K562 (cell line): Measurements from ENCODE around the gene PTGIS. TPM values are rescaled to one million over a fixed set of nuclear protein-coding genes. Genes with fewer than 3 reads are reported as not detected.

Source experiments
- ATAC-seq: fragments of 200-7000 bp; cut with Tn5 transposase; 3 replicates; pipeline ENCODE4 v1.9.1; 2020; ENCODE audit warnings: moderate library complexity
- BruUV-seq: library from RNA; stranded (reverse); fragments of 400-500 nt; replicated peaks from 2 replicates; lab custom pipeline; 2021; lab: Mats Ljungman, UMichigan
- CTCF ChIA-PET: fragments of 300-600 bp; formaldehyde crosslinking; extraction: SDS; loops from one replicate; lab custom pipeline; 2021; ENCODE audit warnings: low intra/inter-chr PET ratio; lab: Yijun Ruan, JAX
- POLR2A ChIA-PET: fragments of 300-600, 350-650 bp; sonication (Branson Sonifier 250); formaldehyde crosslinking; extraction: SDS; loops from one replicate; lab custom pipeline; 2021; ENCODE audit warnings: antibody characterized with exemption, inconsistent platforms; lab: Yijun Ruan, JAX
- DNase-seq, 4 experiments: peaks; one replicate each; pipeline versions ENCODE4 v3.0.0 to v3.0.0-alpha.2; 2011 to 2018; ENCODE audit warnings: low spot score in 3 of 4, mixed read lengths in 3 of 4; ENCODE audit errors: extremely low read depth in 1 of 4
- FAIRE-seq: peaks from 2 replicates; lab custom pipeline; 2011; peaks lifted over from hg19 to GRCh38; lab: Jason Lieb, UNC
- H2AFZ ChIP-seq: 2 replicates; pipeline ENCODE4 v1.6.0; 2011; ENCODE audit warnings: low read depth, low read length, control low read depth, inconsistent platforms
- H3K27ac ChIP-seq: fragments of 200-600 bp; 3 replicates; pipeline ENCODE4 v1.8.0; 2011; ENCODE audit warnings: low read depth, mild to moderate bottlenecking, control low read depth, inconsistent platforms, low read length, moderate library complexity, mixed read lengths; ENCODE audit errors: extremely low read depth
- H3K27me3 ChIP-seq, 2 experiments: fragments of 300-600 bp in 1 of 2; 2 replicates in 1 of 2; 3 replicates in 1 of 2; pipeline versions ENCODE4 v1.6.0 to v1.8.0; 2011; ENCODE audit warnings: inconsistent platforms in 2 of 2, low read length in 2 of 2, mild to moderate bottlenecking in 1 of 2, mixed read lengths in 1 of 2, moderate library complexity in 1 of 2; ENCODE audit not compliant: control insufficient read depth in 2 of 2, insufficient read depth in 2 of 2
- H3K36me3 ChIP-seq: fragments of 300-600 bp; 3 replicates; pipeline ENCODE4 v1.8.0; 2011; ENCODE audit warnings: mild to moderate bottlenecking, low read length, inconsistent platforms; ENCODE audit not compliant: control insufficient read depth, insufficient read depth
- H3K4me1 ChIP-seq, 2 experiments: fragments of 200-600 bp in 1 of 2; replicated peaks in 1 of 2; 2 replicates in 1 of 2; 3 replicates in 1 of 2; pipeline versions ENCODE4 v1.5.1 to v1.8.0; 2011; ENCODE audit warnings: inconsistent platforms in 2 of 2, low read length in 2 of 2, mild to moderate bottlenecking in 1 of 2, mixed read lengths in 1 of 2, moderate library complexity in 1 of 2; ENCODE audit not compliant: control insufficient read depth in 2 of 2, insufficient read depth in 2 of 2
- H3K4me2 ChIP-seq: 2 replicates; pipeline ENCODE4 v1.6.1; 2011; ENCODE audit warnings: low read length, control low read depth, inconsistent platforms, mixed read lengths; ENCODE audit not compliant: insufficient read depth
- H3K4me3 ChIP-seq: fragments of 200-600 bp; sonication (generic), shearing (Covaris generic); 2 replicates; pipeline ENCODE4 v1.5.1; 2016; ENCODE audit warnings: control low read depth, inconsistent platforms
- H3K79me2 ChIP-seq: fragments of 200-600 bp; 3 replicates; pipeline ENCODE4 v1.8.0; 2011; ENCODE audit warnings: low read length, inconsistent platforms; ENCODE audit not compliant: control insufficient read depth, insufficient read depth
- H3K9ac ChIP-seq, 2 experiments: 2 replicates each; pipeline versions ENCODE4 v1.6.0 to v1.6.1; 2011; ENCODE audit warnings: low read depth in 2 of 2, low read length in 2 of 2, control low read depth in 1 of 2, inconsistent platforms in 1 of 2, mild to moderate bottlenecking in 1 of 2, mixed read lengths in 1 of 2; ENCODE audit not compliant: insufficient read depth in 1 of 2
- H3K9me1 ChIP-seq: one replicate; pipeline ENCODE4 v1.6.0; 2011; ENCODE audit warnings: inconsistent platforms, mild to moderate bottlenecking, low read length, moderate library complexity; ENCODE audit not compliant: control insufficient read depth, insufficient read depth
- H3K9me3 ChIP-seq: replicated peaks from 2 replicates; pipeline ENCODE4 v1.5.1; 2011; ENCODE audit warnings: low read depth, low read length, inconsistent platforms; ENCODE audit not compliant: control insufficient read depth, insufficient read depth
- H4K20me1 ChIP-seq: replicated peaks from 2 replicates; pipeline ENCODE4 v1.6.1; 2011; ENCODE audit warnings: low read length, inconsistent platforms, mixed read lengths; ENCODE audit not compliant: control insufficient read depth, insufficient read depth
- ADNP ChIP-seq: fragments of 200-800 bp; sonication (Bioruptor generic); IDR thresholded peaks from 2 replicates; pipeline ENCODE4 v1.6.1; 2016; ENCODE audit warnings: missing genetic modification characterization, missing compliant biosample characterization
- AFF4 ChIP-seq: sonication (generic); formaldehyde crosslinking; IDR thresholded peaks from 2 replicates; pipeline ENCODE4 v1.8.0; 2023; ENCODE audit warnings: mild to moderate bottlenecking, missing genetic modification reagents
- CEBPG ChIP-seq, 3 experiments: fragments of 200-800 bp in 1 of 3; sonication (Bioruptor generic) in 1 of 3; sonication (generic) in 1 of 3; formaldehyde crosslinking in 1 of 3; IDR thresholded peaks in 2 of 3; conservative IDR thresholded peaks in 1 of 3; 2 replicates each; pipeline versions ENCODE4 v1.6.1 to v1.8.0; 2016 to 2022; ENCODE audit warnings: missing compliant biosample characterization in 2 of 3, missing genetic modification characterization in 2 of 3, mild to moderate bottlenecking in 1 of 3, missing genetic modification reagents in 1 of 3
- CHCHD3 ChIP-seq: fragments of 250-450 bp; sonication (Bioruptor Pico); IDR thresholded peaks from 2 replicates; pipeline ENCODE4 v2.1.2; 2022; ENCODE audit warnings: mild to moderate bottlenecking
- FOXJ3 ChIP-seq: sonication (generic); formaldehyde crosslinking; IDR thresholded peaks from 2 replicates; pipeline ENCODE4 v1.4.0; 2020; ENCODE audit warnings: mild to moderate bottlenecking, missing genetic modification reagents
- HMG20A ChIP-seq: fragments of 450-650 bp; formaldehyde crosslinking; conservative IDR thresholded peaks from 2 replicates; pipeline ENCODE4 v1.4.0; 2020; ENCODE audit warnings: mild to moderate bottlenecking, mixed read lengths
- NFXL1 ChIP-seq: fragments of 450-650 bp; formaldehyde crosslinking; IDR thresholded peaks from 2 replicates; pipeline ENCODE4 v1.4.0; 2021; ENCODE audit warnings: mild to moderate bottlenecking
- ZNF311 ChIP-seq: fragments of 250-450 bp; sonication (Bioruptor Pico); IDR thresholded peaks from 2 replicates; pipeline ENCODE4 v1.4.0; 2020; ENCODE audit warnings: mild to moderate bottlenecking, moderate library complexity
- ZNF785 ChIP-seq: fragments of 250-450 bp; sonication (Bioruptor Pico); IDR thresholded peaks from 2 replicates; pipeline ENCODE4 v1.4.0; 2020; ENCODE audit warnings: mild to moderate bottlenecking
- WGBS: fragments of 100-300 bp; shearing (Covaris generic); methylation state at CpG from one replicate; pipeline ENCODE4 v1.1.6; 2016; ENCODE audit warnings: low coverage, mixed read lengths; ENCODE audit not compliant: insufficient coverage; ENCODE audit errors: missing lambda C conversion rate; 5-methylcytosine and 5-hydroxymethylcytosine counted together
- in situ Hi-C: fragments of 300-500 bp; cut with MboI; formaldehyde crosslinking; loops from 4 replicates; pipeline ENCODE4 v1.15.0; 2018; ENCODE audit warnings: inconsistent platforms, mixed read lengths
- intact Hi-C: fragments of 100-400 bp; cut with micrococcal nuclease; formaldehyde crosslinking; loops from 2 replicates; pipeline ENCODE4 v1.14.2; 2022
- polyA plus RNA-seq, 8 experiments: library from polyadenylated mRNA; depleted of rRNA in 4 of 8; stranded (reverse) in 5 of 8; unstranded in 3 of 8; fragments of >200 nt; fragmentation: Nextera tagmentation in 2 of 8; fragmentation: Illumina TruSeq in 1 of 8; extraction: Ambion mirVana in 2 of 8; extraction: Trizol in 1 of 8; gene quantifications; 2 replicates each; pipeline versions ENCODE4 v1.2.1 to v1.2.3, GENCODE V29; 2011 to 2014; ENCODE audit warnings: inconsistent platforms in 1 of 8, missing spikeins in 1 of 8
- total RNA-seq, 7 experiments: library from RNA; depleted of rRNA in 6 of 7; stranded (reverse); fragments of >200 nt in 6 of 7; fragmentation: Illumina TruSeq in 2 of 7; extraction: Trizol in 2 of 7; gene quantifications; 2 replicates each; pipeline versions ENCODE4 v1.2.1 to v1.2.3, GENCODE V29; 2011 to 2021; ENCODE audit warnings: low replicate concordance in 1 of 7
- TF ChIP-seq, protein P1 (sequence below): fragments of 200-800 bp; sonication (Bioruptor generic); IDR thresholded peaks from 2 replicates; pipeline ENCODE4 v1.6.1; 2017; ENCODE audit warnings: missing genetic modification characterization, missing compliant biosample characterization

Gene PTGIS
- total and polyA plus RNA-seq, 9 of the 15 experiments (the other 6 are each of a cell fraction or from before 2014, with no cell fraction given): not detected

GRCh38 chr20:49468412-49468811 is 99.5 kb downstream of the PTGIS start:
- no TSS peak for BruUV-seq
- no peaks in the 10 kb centered on the region for H3K9me1 ChIP-seq
- intact Hi-C loops: no loop called here
- ATAC-seq: no peak
- 0 out of 2 replicates have a peak, but pooled peaks cover 3% of the 10 kb centered on the region for H4K20me1 ChIP-seq
- TF ChIP-seq FOXJ3 (CRISPR knock-in tag): no peak
- no peak for TF ChIP-seq CEBPG (CRISPR knock-in tag; IDR thresholded peaks at IDR 0.05)
- TF ChIP-seq CEBPG (tag; conservative IDR thresholded peaks at IDR 0.05 in 1 of 2, IDR thresholded peaks at IDR 0.05 in 1 of 2): no peak
- no peak for TF ChIP-seq ZNF785 (CRISPR knock-in tag)
- no peak for TF ChIP-seq CHCHD3 (CRISPR knock-in tag)
- TF ChIP-seq AFF4 (CRISPR knock-in tag): no peak
- TF ChIP-seq ADNP (tag): no peak
- TF ChIP-seq, protein P1, sequence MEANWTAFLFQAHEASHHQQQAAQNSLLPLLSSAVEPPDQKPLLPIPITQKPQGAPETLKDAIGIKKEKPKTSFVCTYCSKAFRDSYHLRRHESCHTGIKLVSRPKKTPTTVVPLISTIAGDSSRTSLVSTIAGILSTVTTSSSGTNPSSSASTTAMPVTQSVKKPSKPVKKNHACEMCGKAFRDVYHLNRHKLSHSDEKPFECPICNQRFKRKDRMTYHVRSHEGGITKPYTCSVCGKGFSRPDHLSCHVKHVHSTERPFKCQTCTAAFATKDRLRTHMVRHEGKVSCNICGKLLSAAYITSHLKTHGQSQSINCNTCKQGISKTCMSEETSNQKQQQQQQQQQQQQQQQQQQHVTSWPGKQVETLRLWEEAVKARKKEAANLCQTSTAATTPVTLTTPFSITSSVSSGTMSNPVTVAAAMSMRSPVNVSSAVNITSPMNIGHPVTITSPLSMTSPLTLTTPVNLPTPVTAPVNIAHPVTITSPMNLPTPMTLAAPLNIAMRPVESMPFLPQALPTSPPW: no peak
- TF ChIP-seq NFXL1 (CRISPR knock-in tag): no peak
- TF ChIP-seq ZNF311: no peak
- no peak for TF ChIP-seq HMG20A (CRISPR knock-in tag)
- H3K4me2 ChIP-seq: no peak overlapping the region
- no peak overlapping the region for H2AFZ ChIP-seq
- no peaks in the 10 kb centered on the region for H3K36me3 ChIP-seq
- DNase-seq: no peak
- no peak overlapping the region for H3K27ac ChIP-seq
- in situ Hi-C loops: no loop called here
- CTCF ChIA-PET: no interaction called here
- H3K4me3 ChIP-seq: no peak overlapping the region
- H3K4me1 ChIP-seq: no peaks in the 10 kb centered on the region
- H3K79me2 ChIP-seq: no peaks in the 10 kb centered on the region
- no peaks in the 10 kb centered on the region for H3K9me3 ChIP-seq
- H3K9ac ChIP-seq: no peak overlapping the region
- WGBS: 1% methylated on average over 6 of the region's 7 CpGs
- no peak for FAIRE-seq
- peaks cover 3 to 34% of the 10 kb centered on the region in 2 experiments for H3K27me3 ChIP-seq
- POLR2A ChIA-PET: no interaction called here
